Mammary epithelial cell (primary cell): ENCODE results near the gene BMX.

Experiments used
- CTCF ChIP-seq, 2 donors: IDR thresholded peaks in 1 of 2; conservative IDR thresholded peaks in 1 of 2; 2 replicates each; pipeline ENCODE4 v1.5.1; 2011 to 2012; ENCODE audit warnings: inconsistent platforms in 2 of 2, low read length in 2 of 2, mild to moderate bottlenecking in 2 of 2, control low read depth in 1 of 2, low read depth in 1 of 2; ENCODE audit not compliant: insufficient read depth in 1 of 2; ENCODE audit errors: extremely low read depth in 1 of 2
- EZH2 ChIP-seq: IDR thresholded peaks from 2 replicates; pipeline ENCODE4 v1.6.1; 2012; ENCODE audit warnings: low read length, inconsistent platforms, borderline replicate concordance

GRCh38 chrX:15530318-15530717 lies 29.7 kb downstream of the BMX start:
- no peak for TF ChIP-seq CTCF (conservative IDR thresholded peaks at IDR 0.05 in 1 of 2, IDR thresholded peaks at IDR 0.05 in 1 of 2; ENCODE audit: extremely low read depth in 1 of 2, insufficient read depth in 1 of 2, low read depth in 1 of 2, low read length in 2 of 2)
- no peak for TF ChIP-seq EZH2
